GM19240 (cell line): ENCODE measurements around the gene WDR1.

Source experiments
- DNase-seq: peaks from one replicate; pipeline ENCODE4 v3.0.0; 2011; ENCODE audit warnings: low spot score; ENCODE audit not compliant: insufficient read length

WDR1 gene, protein sequence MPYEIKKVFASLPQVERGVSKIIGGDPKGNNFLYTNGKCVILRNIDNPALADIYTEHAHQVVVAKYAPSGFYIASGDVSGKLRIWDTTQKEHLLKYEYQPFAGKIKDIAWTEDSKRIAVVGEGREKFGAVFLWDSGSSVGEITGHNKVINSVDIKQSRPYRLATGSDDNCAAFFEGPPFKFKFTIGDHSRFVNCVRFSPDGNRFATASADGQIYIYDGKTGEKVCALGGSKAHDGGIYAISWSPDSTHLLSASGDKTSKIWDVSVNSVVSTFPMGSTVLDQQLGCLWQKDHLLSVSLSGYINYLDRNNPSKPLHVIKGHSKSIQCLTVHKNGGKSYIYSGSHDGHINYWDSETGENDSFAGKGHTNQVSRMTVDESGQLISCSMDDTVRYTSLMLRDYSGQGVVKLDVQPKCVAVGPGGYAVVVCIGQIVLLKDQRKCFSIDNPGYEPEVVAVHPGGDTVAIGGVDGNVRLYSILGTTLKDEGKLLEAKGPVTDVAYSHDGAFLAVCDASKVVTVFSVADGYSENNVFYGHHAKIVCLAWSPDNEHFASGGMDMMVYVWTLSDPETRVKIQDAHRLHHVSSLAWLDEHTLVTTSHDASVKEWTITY

DNA sequence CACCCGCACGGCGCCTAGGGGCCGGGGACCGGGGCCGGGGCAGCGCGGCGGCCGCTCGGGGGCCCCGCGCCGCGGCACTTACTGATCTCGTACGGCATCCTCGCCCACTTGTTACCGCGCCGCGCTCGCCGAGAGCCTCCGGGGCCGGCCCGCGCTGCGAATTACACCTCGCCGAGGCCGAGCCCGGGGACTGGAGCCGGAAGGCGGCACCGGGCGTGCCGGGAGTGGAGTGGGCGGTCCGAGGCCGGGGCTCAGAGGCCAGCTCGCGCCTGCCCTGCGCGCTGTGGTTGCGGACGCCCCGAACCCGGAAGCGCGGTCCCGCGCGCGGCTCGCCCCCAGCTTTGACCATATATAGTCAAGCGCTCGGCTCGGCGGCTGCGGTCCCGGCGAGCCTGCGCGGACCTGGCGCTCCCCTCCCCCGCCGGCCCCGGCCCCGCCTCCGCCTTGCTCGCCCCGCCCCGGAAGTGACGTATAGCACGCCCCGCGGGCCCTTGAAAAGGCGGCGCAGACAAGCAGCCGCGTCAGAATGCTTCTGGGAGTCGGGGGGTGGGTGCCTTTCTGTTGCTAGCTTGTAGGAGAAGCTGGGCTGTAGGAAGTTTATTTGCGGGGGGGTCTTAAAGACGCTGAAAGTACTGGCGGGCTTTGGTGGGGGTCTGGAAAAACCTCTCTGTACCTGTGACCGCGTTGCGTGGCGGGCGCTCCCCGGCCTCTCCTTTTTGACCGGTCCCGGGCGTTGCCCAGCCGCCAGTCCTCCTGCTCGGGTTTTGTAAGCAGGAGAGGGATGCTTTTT, at the start of gene WDR1:
Gene WDR1 (minus strand): TSS at position 231 of the 790 bp plus-strand sequence. CDS start 133 bp downstream, at position 98.
- DNase-seq = peak; percentile 82

- no peak for DNase-seq
Measured at GRCh38 chr4:10164877-10165283, 48.3 kb upstream of the WDR1 start.

DNA sequence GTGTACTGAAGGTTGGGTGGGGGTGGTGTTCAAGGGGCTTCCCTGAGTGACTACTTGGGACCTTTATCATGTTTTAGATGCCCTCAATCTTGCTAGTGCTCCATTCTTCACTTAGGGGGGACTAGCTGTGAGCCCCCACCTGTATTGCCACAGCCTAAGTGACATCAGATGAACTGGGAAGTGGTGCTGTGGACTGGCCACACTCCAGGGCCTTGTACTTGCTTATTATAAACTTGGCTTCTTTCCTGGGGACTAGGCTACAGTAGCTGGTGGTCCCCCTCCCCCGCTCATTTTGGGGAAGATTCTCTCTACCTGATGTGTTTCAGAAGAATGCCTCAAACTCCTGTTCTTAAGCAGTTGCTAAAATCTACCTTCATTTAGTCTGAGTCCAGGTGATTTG, 46.7 kb upstream of the WDR1 start:
- no peak for DNase-seq

DNA sequence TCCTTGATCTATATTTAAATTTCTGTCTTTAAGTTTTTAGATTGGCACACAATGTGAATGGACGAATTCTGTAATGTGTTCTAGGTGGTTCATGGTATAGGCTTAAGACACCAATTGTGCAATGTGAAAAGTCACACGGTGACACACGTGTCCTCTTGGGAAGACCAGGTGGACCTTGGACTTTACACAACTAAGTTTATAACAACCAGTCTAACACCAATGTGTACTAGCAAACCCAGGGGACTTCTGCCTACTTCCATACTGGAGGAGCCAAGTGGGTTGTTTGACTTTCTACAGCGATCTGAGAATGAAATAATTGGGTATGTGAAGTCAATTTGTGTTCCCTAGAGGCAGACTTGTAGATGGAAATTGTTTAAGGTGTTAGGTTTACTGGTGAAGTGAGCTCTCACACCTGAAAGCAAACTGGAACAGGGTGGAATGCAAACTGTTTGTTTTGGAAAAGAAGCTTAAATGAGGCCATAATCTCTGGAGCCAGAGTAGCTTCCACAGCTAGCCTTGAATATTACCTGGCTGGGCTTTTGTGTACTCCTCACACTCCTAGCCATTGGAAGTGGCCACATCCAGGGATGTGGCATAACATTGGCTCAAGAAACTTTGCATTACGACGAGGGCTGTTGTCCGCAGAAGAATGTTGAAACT, 45.9 kb upstream of the WDR1 start:
- DNase-seq = no peak

- no peak for DNase-seq
Measured at GRCh38 chr4:10161840-10162239, 45.2 kb upstream of the WDR1 start.

DNA sequence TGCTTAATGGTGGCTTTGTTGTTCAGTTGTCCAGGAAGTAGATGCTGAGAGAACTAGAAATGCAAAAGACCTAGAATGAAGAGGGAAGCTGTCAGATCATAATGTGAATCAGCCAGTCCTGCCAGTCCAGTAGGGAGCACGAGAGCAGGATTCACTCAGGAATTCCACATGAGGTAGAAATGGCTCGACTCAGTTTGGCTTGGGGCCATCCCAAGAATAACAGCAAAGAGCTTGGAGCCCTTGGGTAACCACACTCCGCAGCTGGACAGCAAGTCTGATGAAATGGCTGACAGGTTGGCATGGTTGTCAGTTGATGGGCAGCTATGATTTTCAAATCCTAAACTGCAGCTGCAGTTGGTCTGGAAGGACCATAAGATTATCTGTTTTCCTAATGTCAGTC, 44.5 kb upstream of the WDR1 start:
- DNase-seq = no peak

DNA sequence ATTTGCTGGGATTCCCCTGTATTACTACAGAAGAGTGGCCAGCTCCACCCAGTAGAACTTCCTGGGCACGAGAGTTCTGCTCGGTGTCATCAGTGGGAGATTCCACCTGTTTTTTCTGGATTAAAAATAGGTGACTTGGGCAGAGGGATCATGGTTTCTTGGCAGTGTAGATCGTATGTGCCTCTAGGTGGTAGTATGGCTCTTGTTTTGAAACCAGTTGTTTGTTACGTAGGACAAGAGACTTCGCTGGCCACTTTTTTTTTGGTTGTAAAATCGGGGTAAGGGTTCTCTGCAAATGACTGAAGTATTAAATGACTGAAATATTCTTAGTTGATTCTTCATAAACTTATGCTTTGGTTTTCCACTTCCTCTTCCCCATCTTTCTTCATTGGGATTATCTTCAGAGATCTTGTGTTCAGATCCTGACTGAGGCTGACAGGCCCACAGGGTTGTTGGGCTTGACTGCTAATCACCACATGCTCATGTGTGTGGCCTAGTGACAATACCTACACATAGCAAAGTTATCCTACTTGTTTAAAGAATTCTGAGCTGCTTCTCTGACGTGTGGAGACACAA, 43.8 kb upstream of the WDR1 start:
- DNase-seq = no peak

GRCh38 chr4:10159671-10160070, 43.1 kb upstream of the WDR1 start:
- DNase-seq = no peak

GRCh38 chr4:10158333-10158942, 41.8 kb upstream of the WDR1 start:
- DNase-seq = no peak

DNA sequence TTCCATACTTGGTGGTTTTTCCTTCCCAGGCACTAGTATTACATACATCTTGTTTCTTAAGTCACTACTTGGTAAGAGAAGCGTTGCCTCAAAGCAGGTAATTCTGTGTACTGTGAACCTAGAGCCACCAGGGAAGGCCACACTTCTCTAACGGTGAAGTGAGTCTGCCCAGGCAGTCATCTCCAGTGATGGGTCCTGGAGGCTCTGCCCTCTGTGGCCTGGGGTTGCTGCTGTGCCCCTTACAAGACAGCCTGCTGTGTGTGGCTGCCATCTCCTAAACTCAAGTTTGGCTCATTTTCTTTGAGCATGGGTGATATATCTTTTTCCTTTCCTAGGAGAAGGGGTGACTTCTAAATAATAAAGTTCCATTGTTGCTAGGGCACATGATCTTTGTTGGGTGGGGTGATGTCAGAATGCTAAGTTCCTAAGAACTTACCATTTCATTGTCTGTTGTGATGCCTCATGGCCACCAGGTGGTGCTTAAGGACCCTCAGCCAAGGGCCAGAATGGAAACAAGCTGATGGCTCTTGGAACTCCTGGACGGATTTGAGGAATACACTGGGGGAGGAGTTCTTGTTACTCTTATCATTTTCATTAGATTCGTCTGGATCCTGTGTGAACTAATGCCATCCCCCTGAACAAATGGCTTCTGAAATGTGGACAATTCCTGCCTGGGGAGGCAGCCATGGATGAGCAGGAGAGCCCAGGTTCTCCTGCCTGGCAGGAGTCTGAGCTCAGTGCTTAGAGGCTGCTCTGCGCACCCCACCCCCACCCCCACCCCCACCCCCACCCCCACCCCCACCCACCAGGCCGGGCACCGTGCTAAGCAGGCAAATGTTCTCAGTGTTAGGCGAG, 41.1 kb upstream of the WDR1 start:
- DNase-seq = peak; percentile 57

DNA sequence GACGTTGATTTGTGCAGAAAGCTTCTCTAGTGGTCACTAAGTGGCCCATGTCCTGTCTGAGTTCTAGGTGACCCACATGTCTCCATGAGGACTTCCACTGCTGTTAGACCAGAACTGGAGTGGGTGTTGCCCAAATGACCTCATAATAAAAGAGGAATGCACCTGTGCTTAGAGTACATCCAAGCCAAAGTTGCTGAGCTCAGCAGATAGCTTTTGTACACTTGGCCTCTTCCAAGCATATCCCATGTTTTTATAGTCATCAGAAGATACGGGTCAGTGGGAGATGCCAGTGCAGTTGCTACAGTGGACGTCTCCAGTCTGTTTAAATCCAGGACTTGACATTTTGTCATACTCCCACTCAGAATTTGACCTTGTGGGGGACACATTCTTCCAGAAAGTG, 37.6 kb upstream of the WDR1 start:
- no peak for DNase-seq

DNA sequence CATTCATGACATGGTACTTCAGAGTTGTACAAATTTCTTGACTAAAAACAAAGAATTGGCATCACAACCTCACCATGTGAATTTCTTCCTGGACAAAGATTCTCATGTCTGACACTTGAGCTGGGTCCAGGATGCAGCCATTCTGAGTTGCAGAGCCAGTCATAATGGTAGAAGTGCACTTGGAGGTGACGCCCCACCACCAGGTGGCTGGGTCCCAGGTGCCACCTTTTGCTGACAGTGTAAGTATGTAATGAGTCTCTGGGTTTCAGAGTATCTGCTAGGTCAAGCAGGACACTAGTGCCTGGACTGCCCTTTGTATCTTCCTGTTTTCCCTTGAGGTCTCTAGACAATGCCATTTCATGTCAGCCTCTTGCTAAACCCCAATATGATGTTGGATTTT, 36.6 kb upstream of the WDR1 start:
- DNase-seq = no peak

DNA sequence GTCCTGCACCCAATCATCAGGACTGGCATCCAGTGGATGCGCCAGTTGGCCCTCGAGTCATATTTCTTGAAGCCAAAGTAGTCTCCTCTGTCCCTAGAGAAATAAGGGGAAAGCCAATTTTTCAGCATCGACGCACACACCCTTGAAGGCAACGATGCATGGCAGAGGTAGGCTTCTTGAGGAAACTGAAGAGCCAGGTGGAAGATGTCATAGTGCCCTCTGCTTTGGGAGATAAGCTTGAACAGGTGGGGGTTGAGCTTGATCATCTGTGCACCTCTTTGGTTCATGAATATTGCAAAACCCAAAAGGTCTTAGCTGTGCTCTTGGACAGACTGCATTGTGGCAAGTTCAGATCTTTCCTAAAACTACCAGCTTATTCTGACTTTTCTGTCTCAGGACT, 34.6 kb upstream of the WDR1 start:
- no peak for DNase-seq

- no peak for DNase-seq
Measured at GRCh38 chr4:10144966-10145365, 28.4 kb upstream of the WDR1 start.

GRCh38 chr4:10144479-10144878, 27.9 kb upstream of the WDR1 start:
- no peak for DNase-seq

DNA sequence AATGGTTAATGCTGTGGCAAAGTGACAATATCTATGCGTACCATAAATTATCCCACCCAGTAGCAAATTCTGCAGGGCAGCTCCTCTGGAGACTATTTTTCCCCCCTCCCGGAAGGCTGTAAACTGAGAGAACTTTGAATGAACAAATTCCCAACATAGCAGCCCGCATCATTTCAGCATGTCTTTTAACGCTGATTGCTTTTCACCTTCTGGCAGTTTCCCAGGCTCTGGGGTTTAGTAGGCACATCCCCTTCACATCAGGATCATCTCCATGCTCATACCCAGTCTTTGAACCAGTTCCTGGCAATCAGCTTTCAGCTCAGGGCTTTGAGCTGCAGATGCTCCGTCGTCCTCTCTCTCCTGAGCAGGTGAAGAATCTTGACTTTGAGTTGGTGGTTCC, 26.6 kb upstream of the WDR1 start:
- no peak for DNase-seq

DNA sequence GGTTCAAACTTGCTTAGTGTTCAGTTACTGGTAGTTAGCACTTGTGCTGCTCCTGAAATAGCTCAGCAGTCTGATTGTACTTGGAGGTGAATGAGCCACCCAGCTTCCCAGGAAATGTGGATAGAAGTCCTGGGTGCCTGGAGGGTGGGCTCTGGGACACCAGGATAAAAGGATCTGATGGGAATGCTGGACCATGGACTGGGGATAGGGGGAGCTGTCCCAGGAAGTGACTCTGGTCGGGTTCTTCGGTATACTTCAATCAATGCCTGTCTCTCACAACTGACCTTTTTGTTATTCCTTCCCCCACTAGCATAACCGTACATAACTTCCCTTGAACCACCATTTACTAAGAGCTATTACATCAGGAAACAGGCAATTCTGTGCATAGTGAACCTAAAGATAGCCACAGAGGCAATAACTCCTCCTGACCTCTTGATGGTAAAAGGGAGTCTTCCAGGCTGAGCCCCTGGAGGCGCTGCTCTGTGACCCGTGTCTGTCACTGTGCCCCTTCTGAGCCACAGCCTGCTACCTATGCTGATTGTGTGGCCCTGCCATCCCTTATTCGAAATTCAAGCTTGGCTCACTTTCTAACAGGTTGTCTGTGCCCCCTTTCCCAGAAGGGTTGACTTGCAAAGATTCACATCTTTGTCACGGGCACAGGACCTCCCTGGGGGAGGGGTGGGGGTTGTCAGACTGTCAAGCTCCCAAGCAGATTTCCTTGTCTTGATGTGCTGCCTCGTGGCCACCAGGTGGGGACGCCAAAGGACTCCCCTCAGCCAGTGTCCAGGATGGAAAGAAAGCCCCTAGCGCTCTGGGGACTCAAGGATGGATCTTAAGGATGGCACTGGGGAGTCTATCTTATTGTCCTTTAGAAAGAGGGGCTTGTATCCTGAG, 24.5 kb upstream of the WDR1 start:
- no peak for DNase-seq

- DNase-seq = no peak
Measured at GRCh38 chr4:10139518-10139917, 22.9 kb upstream of the WDR1 start.

DNA sequence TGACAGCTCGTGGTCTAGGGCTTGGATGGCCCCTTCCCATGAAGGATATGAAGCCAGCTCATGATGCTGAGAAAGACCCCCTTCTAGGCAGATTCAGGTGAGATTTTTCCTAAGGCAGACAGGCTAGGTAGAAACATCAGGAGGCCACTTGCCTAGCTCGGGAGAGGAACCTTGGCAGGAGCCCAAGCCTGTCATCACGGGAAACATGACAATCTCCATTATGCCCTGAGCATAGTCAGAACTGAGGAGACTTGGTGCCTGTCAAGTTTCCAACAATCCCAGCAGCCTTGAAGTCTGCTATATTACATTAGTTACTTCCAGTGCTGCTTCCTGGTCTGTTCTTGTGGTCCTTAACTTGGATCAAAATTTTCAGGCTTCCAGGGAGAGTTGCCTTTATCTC, 18.7 kb upstream of the WDR1 start:
- DNase-seq = no peak
